Measurements from ENCODE around the gene C2CD4C.

Gene C2CD4C

GRCh38 chr19:437041-437440 lies 28.1 kb upstream of the C2CD4C start:
- H3K4me3 ChIP-seq (ENCODE audit: low read length) = no peak overlapping the region
- TF ChIP-seq, protein P1, sequence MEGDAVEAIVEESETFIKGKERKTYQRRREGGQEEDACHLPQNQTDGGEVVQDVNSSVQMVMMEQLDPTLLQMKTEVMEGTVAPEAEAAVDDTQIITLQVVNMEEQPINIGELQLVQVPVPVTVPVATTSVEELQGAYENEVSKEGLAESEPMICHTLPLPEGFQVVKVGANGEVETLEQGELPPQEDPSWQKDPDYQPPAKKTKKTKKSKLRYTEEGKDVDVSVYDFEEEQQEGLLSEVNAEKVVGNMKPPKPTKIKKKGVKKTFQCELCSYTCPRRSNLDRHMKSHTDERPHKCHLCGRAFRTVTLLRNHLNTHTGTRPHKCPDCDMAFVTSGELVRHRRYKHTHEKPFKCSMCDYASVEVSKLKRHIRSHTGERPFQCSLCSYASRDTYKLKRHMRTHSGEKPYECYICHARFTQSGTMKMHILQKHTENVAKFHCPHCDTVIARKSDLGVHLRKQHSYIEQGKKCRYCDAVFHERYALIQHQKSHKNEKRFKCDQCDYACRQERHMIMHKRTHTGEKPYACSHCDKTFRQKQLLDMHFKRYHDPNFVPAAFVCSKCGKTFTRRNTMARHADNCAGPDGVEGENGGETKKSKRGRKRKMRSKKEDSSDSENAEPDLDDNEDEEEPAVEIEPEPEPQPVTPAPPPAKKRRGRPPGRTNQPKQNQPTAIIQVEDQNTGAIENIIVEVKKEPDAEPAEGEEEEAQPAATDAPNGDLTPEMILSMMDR (conservative IDR thresholded peaks at IDR 0.05; ENCODE audit: low read length) = no peak
- DNase-seq (ENCODE audit: low read depth) = no peak

GRCh38 chr19:436413-436950 lies 27.5 kb upstream of the C2CD4C start:
- no peak overlapping the region for H3K4me3 ChIP-seq (ENCODE audit: low read length)
- no peak for DNase-seq (ENCODE audit: low read depth)
- TF ChIP-seq, protein P1 (conservative IDR thresholded peaks at IDR 0.05; ENCODE audit: low read length) = no peak

GRCh38 chr19:435707-436412 lies 26.9 kb upstream of the C2CD4C start:
- TF ChIP-seq, protein P1 (conservative IDR thresholded peaks at IDR 0.05; ENCODE audit: low read length) = no peak
- DNase-seq (ENCODE audit: low read depth) = no peak

DNA sequence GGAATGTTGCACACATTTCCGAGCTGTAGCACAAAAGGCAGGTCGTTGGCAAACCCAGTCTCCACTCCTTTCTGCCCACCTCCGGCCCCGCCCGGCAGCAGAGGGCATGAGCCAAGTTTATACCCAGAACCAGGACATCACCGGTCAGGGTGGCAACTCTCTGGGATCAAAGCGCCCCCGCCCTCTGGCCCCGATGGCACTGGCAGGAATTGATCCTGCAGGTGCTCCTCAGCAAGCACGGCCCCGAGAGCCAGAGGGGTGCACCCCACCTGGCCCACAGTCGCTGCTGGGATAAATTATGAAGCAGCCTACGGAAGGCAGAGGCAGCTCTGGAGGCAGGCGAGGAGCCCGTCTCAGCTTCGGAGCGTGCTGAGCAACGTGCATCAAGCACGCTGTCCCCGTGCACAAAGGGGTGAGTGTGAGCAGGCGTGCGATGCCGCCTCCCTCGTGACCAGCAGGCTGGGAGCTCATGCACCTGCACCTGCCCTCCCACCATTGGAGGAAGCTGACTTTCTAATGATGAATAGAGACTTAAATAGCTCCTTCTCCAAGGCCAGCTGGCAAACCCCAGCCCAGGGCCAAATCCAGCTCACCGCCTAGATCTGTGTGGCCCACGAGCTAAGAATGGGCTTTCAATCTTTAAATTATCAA lies 26.2 kb upstream of the C2CD4C start:
- no peak overlapping the region for H3K4me3 ChIP-seq (ENCODE audit: low read length)
- TF ChIP-seq, protein P1 (conservative IDR thresholded peaks at IDR 0.05; ENCODE audit: low read length) = no peak
- DNase-seq (ENCODE audit: low read depth) = no peak

More at GRCh38 chr19:435707-436412, 26.9 kb upstream of the C2CD4C start:
- no peak overlapping the region for H3K4me3 ChIP-seq (ENCODE audit: low read length)

GRCh38 chr19:434152-434960 lies 25.4 kb upstream of the C2CD4C start:
- no peak overlapping the region for H3K4me3 ChIP-seq (ENCODE audit: low read length)
- DNase-seq (ENCODE audit: low read depth) = no peak
- TF ChIP-seq, protein P1 (conservative IDR thresholded peaks at IDR 0.05; ENCODE audit: low read length) = no peak

DNA sequence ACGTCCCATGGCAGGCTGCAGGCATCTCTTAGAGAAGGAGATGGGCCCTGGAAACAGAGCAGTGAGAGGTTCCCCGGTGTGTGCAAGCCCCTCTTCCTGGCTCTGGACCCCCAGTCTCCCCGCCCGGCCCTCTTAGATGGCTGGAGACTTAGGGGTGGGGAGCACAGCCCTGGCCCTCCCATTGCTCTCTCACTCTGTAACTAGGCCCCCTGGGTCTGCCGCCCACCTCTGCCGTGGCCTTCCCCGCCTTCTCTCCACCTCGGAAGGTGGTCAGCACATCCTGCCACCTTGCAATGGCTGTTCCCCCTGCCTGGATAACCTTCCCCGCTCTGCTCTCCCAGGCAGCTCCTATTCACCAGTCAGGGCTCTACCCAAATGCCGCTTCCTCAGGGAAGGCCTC lies 21.8 kb upstream of the C2CD4C start:
- H3K4me3 ChIP-seq (ENCODE audit: low read length) = no peak overlapping the region
- TF ChIP-seq, protein P1 (conservative IDR thresholded peaks at IDR 0.05; ENCODE audit: low read length) = no peak
- DNase-seq (ENCODE audit: low read depth) = no peak
